ENCODE data around the gene DUOX1. TPM values are rescaled to one million over a fixed set of nuclear protein-coding genes. Genes with fewer than 3 reads are reported as not detected.
A peak's percentile ranks its signal among the peaks of the same experiment; 100 is the strongest.

DUOX1 gene
- total and polyA plus RNA-seq, 9 of the 15 experiments (the other 6 are each of a cell fraction or from before 2014, with no cell fraction given), result 0.01 to 0.22 (median 0.01) TPM; not detected in 6

- TF ChIP-seq, protein P1, sequence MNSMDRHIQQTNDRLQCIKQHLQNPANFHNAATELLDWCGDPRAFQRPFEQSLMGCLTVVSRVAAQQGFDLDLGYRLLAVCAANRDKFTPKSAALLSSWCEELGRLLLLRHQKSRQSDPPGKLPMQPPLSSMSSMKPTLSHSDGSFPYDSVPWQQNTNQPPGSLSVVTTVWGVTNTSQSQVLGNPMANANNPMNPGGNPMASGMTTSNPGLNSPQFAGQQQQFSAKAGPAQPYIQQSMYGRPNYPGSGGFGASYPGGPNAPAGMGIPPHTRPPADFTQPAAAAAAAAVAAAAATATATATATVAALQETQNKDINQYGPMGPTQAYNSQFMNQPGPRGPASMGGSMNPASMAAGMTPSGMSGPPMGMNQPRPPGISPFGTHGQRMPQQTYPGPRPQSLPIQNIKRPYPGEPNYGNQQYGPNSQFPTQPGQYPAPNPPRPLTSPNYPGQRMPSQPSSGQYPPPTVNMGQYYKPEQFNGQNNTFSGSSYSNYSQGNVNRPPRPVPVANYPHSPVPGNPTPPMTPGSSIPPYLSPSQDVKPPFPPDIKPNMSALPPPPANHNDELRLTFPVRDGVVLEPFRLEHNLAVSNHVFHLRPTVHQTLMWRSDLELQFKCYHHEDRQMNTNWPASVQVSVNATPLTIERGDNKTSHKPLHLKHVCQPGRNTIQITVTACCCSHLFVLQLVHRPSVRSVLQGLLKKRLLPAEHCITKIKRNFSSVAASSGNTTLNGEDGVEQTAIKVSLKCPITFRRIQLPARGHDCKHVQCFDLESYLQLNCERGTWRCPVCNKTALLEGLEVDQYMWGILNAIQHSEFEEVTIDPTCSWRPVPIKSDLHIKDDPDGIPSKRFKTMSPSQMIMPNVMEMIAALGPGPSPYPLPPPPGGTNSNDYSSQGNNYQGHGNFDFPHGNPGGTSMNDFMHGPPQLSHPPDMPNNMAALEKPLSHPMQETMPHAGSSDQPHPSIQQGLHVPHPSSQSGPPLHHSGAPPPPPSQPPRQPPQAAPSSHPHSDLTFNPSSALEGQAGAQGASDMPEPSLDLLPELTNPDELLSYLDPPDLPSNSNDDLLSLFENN (IDR thresholded peaks at IDR 0.05; ENCODE audit: low read depth in 2 of 2, low read length in 2 of 2), result no peak
- TF ChIP-seq HDAC1 (IDR thresholded peaks at IDR 0.05) (0 out of 4 replicates have a peak, but pooled peaks of 1 of the 2 experiments have one; percentile 11), TEAD1 (CRISPR knock-in tag; IDR thresholded peaks at IDR 0.05) (no peak), ZNF561 (CRISPR knock-in tag; conservative IDR thresholded peaks at IDR 0.05) (no peak), MEF2D (tag; conservative IDR thresholded peaks at IDR 0.05; ENCODE audit: low read depth) (0 out of 2 replicates have a peak, but pooled peaks have one; percentile 28), TSC22D4 (tag; IDR thresholded peaks at IDR 0.05) (no peak), ZNF143 (CRISPR knock-in tag; IDR thresholded peaks at IDR 0.05) (no peak), HINFP (tag; conservative IDR thresholded peaks at IDR 0.05; ENCODE audit: low read depth) (no peak), CREB3L1 (IDR thresholded peaks at IDR 0.05; ENCODE audit: borderline replicate concordance, low read depth) (no peak), HOXB6 (CRISPR knock-in tag; IDR thresholded peaks at IDR 0.05; ENCODE audit: borderline replicate concordance) (no peak), SMAD2 (IDR thresholded peaks at IDR 0.05; ENCODE audit: low read depth, low read length) (no peak), JUN (IDR thresholded peaks at IDR 0.05; ENCODE audit: borderline replicate concordance, low read depth, low read length) (peak; percentile 33; the same call in 1 of the 2 replicates), JUN (CRISPR knock-in tag; IDR thresholded peaks at IDR 0.05; ENCODE audit: borderline replicate concordance) (no peak), CTCFL (IDR thresholded peaks at IDR 0.05; ENCODE audit: borderline replicate concordance, insufficient read depth, low read depth, low read length, poor library complexity, severe bottlenecking) (peak; percentile 73), KLF16 (IDR thresholded peaks at IDR 0.05) (peak; percentile 79), NFRKB (IDR thresholded peaks at IDR 0.05; ENCODE audit: low read depth) (no peak)
- TF ChIP-seq, protein P2, sequence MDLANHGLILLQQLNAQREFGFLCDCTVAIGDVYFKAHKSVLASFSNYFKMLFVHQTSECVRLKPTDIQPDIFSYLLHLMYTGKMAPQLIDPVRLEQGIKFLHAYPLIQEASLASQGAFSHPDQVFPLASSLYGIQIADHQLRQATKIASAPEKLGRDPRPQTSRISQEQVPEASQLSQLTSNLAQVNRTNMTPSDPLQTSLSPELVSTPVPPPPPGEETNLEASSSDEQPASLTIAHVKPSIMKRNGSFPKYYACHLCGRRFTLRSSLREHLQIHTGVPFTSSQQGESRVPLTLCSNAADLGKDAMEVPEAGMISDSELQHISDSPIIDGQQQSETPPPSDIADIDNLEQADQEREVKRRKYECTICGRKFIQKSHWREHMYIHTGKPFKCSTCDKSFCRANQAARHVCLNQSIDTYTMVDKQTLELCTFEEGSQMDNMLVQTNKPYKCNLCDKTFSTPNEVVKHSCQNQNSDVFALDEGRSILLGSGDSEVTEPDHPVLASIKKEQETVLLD (IDR thresholded peaks at IDR 0.05), result no peak
Observed at GRCh38 chr15:45118131-45118588, 11.6 kb upstream of the DUOX1 start (continued).
